KOPT-K1 (cell line): ENCODE data around the gene FBXO24.

Experiments used
- H3K27ac ChIP-seq: fragments of 200-600 bp; sonication (generic); 2 replicates; pipeline ENCODE4 v1.5.1; 2016; ENCODE audit warnings: antibody characterized with exemption, mild to moderate bottlenecking, low read depth, low read length; ENCODE audit not compliant: poor library complexity, severe bottlenecking
- H3K36me3 ChIP-seq: fragments of 200-600 bp; sonication (generic); 2 replicates; pipeline ENCODE4 v1.5.1; 2017; ENCODE audit warnings: antibody characterized with exemption, mild to moderate bottlenecking, low read length, moderate library complexity; ENCODE audit not compliant: insufficient read depth
- H3K9me3 ChIP-seq: fragments of 200-600 bp; sonication (generic); 2 replicates; pipeline ENCODE4 v1.5.1; 2017; ENCODE audit warnings: antibody characterized with exemption, low read length, mild to moderate bottlenecking; ENCODE audit not compliant: insufficient read depth, poor library complexity, severe bottlenecking

FBXO24 gene

GRCh38 chr7:100576384-100576993 lies 9.6 kb upstream of the FBXO24 start:
- no peaks in the 10 kb centered on the region for H3K9me3 ChIP-seq
- no peak overlapping the region for H3K27ac ChIP-seq
- peaks cover 93% of the 10 kb centered on the region for H3K36me3 ChIP-seq

GRCh38 chr7:100577103-100577502 lies 9.0 kb upstream of the FBXO24 start:
- no peak overlapping the region for H3K27ac ChIP-seq
- H3K9me3 ChIP-seq = no peaks in the 10 kb centered on the region
- peaks cover 93% of the 10 kb centered on the region for H3K36me3 ChIP-seq

GRCh38 chr7:100577507-100577906 lies 8.6 kb upstream of the FBXO24 start:
- Histone ChIP-seq H3K36me3 (peaks cover 94% of the 10 kb centered on the region), H3K27ac (no peak overlapping the region), H3K9me3 (no peaks in the 10 kb centered on the region)

GRCh38 chr7:100578246-100579183 lies 7.6 kb upstream of the FBXO24 start:
- no peak overlapping the region for H3K27ac ChIP-seq
- no peaks in the 10 kb centered on the region for H3K9me3 ChIP-seq
- H3K36me3 ChIP-seq = peaks cover 90% of the 10 kb centered on the region

GRCh38 chr7:100580466-100581283 lies 5.5 kb upstream of the FBXO24 start:
- no peaks in the 10 kb centered on the region for H3K9me3 ChIP-seq
- peaks cover 73% of the 10 kb centered on the region for H3K36me3 ChIP-seq
- no peak overlapping the region for H3K27ac ChIP-seq

DNA sequence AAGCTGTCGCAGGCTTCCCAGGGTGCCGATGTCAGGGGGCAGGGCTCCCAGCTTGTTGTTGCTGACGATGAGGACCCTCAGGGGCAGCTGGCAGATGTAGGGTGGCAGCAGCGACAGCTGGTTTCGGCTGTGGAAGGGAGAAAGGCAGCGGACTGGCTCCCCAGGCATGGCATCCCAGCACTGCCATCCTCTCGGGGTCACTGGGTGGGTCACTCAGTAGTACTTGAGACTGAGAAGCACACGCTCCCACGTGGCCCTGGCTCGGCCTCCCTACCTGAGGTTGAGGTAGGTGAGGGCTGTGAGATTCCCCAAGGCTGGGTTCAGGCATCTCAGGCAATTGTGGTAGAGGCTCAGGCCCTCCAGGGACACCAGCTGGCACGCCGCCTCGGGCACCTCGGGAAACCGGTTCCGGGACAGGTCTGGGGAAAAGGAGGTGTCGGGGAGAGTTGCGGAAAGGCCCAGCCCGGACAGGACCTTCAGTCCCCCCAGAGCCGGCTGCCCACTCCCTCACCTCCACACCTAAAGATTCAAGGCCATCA lies 4.0 kb upstream of the FBXO24 start:
- H3K9me3 ChIP-seq = no peaks in the 10 kb centered on the region
- H3K36me3 ChIP-seq = peaks cover 59% of the 10 kb centered on the region
- H3K27ac ChIP-seq = peak overlapping the region; percentile 95

DNA sequence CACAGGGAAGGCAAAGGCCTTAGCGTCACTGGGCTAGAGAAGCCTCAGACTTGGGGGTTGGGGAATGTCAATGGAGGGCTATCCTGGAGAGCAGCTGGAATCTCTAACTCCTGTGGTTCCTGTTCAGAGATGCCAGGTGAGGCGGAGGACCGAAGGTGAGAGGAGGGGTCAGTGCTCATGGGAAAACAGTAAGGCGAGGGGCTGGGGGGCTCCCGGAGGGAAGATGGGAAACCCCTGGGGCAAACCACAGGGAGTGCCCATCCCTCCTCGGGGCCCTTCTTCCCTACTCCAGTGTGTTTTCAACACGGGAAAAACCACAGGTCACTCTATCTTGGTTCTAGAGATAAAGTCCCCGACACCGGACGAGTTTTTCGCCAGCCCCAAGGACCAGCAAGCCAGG lies 3.5 kb upstream of the FBXO24 start:
- no peaks in the 10 kb centered on the region for H3K9me3 ChIP-seq
- H3K27ac ChIP-seq = peak overlapping the region; percentile 95
- peaks cover 54% of the 10 kb centered on the region for H3K36me3 ChIP-seq

- Histone ChIP-seq H3K9me3 (no peaks in the 10 kb centered on the region), H3K27ac (peak overlapping the region; percentile 95), H3K36me3 (peaks cover 46% of the 10 kb centered on the region)
Measured at GRCh38 chr7:100583132-100584053, 2.7 kb upstream of the FBXO24 start.

GRCh38 chr7:100584054-100584682 lies 2.0 kb upstream of the FBXO24 start:
- Histone ChIP-seq H3K36me3 (peaks cover 38% of the 10 kb centered on the region), H3K27ac (peak overlapping the region; percentile 95), H3K9me3 (no peaks in the 10 kb centered on the region)

DNA sequence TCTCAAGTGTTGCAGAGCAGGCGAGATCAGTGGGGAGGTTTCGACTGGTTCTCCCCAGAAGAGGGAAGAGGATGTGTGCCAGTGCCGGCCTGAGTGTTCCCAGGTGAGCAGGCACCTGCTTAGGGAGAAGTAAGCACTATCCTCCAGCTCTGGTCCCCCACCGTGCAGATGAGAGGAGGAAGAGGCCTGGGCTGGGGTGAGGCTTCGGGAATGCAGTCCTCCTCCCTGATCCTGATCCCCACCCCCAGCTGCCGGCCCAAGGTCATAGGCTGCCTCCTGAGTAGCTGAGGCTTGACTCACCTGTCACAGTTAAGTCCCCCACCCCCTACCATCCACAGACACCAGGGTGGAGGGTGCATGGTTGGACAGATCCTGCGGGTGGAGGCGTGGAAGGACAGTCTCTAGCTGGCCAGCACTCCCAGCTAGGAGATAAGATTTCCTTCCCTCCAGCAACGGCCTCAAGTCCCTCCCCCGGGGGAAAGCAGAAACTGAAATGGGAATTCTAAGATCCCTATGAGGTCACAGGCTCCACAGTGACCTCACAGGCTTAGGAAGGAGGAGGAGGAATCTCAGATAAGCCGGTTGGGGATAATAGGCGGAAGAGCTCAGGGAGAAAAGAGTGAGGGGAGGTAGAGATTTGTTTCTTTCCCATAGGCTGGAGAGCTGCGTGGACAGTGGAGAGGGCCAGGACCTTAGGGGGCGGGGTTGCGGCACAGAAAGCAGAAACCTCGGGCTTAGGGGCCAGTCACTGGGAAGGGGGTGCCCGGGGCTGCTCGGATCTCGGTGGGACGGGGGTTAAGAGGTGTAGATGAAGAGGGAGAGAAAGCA lies 1.2 kb upstream of the FBXO24 start:
- H3K36me3 ChIP-seq = peaks cover 31% of the 10 kb centered on the region
- H3K9me3 ChIP-seq = no peaks in the 10 kb centered on the region
- H3K27ac ChIP-seq = peak overlapping the region; percentile 95

DNA sequence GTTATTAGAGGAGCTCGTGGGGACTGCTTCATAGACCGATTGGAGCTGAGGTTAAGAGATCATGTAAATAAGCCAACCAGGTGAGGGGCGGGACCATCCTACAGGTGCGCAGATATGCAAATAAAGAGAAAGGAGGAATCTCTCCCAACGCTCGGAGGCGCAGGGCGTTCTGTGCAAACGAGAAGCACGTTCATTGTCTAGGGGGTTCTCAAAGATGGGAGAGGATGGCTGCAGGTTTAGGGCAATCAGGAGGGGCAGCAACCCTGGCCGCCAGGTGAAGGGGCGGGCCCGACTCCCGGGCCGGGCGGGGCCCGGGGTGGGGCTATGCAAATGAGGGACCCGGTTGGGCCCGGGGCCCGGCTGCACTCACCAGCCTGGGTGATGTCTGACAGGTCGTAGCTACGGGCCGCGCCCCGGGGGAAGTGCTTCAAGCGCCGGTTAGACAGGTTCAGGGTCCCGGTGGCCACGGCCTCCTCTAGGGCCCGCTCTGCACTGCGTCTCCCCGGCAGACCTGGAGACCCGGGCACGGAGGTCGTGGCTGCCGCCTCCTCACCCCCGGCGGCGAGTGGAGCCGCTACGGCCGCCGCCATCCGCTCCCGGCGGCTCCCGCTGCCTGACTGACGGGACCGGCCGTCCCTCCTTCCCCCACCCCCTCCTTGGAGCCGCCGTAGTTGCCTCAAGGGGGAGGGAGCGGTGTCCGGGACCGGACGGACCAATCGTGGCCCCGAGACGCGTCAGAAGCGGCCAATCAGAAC lies 440 bp upstream of the FBXO24 start, which contains the start of gene LRCH4:
Gene LRCH4 (minus strand): TSS at position 619 of the 755 bp plus-strand sequence. CDS start 29 bp downstream, at position 590.
- Histone ChIP-seq H3K27ac (peak within 1 kb of the TSS; percentile 95), H3K9me3 (no peaks in the 10 kb centered on the region), H3K36me3 (peaks cover 23% of the 10 kb centered on the region)

GRCh38 chr7:100588438-100588837 lies 2.3 kb downstream of the FBXO24 start:
- no peaks in the 10 kb centered on the region for H3K9me3 ChIP-seq
- no peak overlapping the region for H3K27ac ChIP-seq
- H3K36me3 ChIP-seq = no peaks in the 10 kb centered on the region
